ENCODE results near the gene NAPEPLD.
A peak's percentile ranks its signal among the peaks of the same experiment; 100 is the strongest.
"Not testable (repeated sequence)": the region's sequence is repeated elsewhere in the genome, so short reads cannot be mapped to it uniquely, and the experiment has no call there.

NAPEPLD gene

DNA sequence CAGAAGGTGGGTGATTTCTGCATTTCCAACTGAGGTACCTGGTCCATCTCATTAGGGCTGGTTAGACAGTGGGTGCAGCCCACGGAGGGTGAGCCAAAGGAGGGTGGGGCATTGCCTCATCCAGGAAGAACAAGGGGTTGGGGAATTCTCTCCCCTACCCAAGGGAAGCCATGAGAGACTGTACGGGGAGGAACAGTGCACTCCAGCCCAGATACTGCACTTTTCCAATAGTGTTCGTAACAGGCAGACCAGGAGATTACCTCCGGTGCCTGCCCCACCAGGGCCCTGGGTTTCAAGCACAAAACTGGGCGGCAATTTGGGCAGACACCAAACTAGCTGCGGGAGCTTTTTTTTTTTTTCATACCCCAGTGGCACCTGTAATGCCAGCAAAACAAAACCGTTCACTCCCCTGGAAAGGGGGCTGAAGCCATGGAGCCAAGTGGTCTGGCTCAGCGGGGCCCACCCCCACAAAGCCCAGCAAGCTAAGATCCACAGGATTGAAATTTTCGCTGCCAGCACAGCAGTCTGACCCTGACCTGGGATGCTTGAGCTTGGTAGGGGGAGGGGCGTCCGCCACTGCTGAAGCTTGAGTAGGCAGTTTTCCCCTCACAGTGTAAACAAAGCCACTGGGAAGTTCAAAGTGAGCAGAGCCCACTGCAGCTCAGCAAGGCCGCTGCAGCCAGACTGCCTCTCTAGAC lies 42.7 kb downstream of the NAPEPLD start:
- no peak for DNase-seq

- no peak for DNase-seq
Measured at GRCh38 chr7:103101543-103101942, 47.4 kb downstream of the NAPEPLD start.

- DNase-seq, result no peak
Measured at GRCh38 chr7:103100348-103100747, 48.6 kb downstream of the NAPEPLD start.

- DNase-seq, result no peak
Measured at GRCh38 chr7:103097041-103097440, 51.9 kb downstream of the NAPEPLD start.

DNA sequence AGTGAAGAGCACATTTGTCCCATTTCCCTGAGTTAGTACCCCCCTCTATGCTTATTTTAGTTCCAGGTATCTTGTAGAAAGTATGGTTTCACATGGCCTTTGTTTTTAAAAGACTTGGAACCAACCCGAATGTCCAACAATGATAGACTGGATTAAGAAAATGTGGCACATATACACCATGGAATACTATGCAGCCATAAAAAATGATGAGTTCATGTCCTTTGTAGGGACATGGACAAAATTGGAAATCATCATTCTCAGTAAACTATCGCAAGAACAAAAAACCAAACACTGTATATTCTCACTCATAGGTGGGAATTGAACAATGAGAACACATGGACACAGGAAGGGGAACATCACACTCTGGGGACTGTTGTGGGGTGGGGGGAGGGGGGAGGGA lies 53.3 kb downstream of the NAPEPLD start:
- not testable (repeated sequence) for DNase-seq

DNA sequence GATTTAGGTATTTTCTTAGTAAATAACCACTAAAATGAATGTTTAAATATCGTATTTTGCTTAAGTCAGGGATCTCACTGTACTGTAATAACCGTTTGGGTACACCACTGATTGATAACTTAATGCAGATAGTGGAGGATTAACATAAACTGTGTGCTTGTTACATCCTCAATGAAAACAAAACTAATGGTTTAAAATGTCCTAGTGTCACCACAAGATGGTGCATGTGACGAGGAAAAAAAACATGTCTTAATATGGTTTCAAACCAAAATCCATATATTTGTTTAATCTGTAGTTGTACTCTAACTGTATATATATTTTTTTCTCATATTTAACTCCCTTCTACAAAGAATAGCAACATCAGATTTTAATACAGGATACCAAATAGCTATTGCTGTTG lies 54.8 kb downstream of the NAPEPLD start:
- no peak for DNase-seq

- no peak for DNase-seq
Measured at GRCh38 chr7:103093429-103093828, 55.5 kb downstream of the NAPEPLD start.

DNA sequence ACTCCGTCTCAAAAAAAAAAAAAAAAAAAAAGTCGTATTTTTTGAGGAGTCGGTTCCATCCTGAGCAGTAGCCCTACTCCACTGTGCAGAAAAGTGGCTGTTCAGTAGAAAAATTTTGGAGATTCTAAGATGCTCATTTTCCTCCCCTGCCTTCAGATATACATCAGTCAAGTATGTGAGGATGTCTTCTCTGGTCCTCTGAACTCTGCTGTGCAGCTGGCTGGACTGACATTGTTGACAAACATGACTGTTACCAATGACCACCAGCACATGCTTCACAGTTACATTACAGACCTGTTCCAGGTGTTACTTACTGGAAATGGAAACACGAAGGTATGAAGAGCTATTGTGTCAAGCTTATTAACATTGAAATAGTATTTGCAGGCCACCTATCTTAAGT lies 56.6 kb downstream of the NAPEPLD start:
- not testable (repeated sequence) for DNase-seq

- DNase-seq, result no peak
Measured at GRCh38 chr7:103083210-103083609, 65.7 kb downstream of the NAPEPLD start.

DNA sequence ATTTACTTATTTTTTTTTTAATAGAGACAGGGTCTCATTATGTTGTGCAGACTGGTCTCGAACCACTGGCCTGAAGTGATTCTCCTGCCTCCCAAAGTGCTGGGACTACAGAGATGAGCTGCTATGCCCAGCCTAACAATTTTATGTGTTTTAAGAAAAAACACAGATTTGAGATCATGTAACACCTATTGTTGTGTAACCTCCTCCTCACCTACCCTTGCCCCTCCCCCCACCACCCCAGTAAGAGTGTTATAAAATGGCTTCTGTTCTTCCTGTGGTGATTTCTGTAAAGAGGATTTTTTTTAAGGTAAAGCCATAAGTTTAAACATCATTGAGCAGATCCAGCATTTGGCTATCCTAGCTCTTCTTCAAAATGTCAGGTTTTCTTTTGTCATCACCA lies 66.4 kb downstream of the NAPEPLD start:
- DNase-seq, result no peak

DNA sequence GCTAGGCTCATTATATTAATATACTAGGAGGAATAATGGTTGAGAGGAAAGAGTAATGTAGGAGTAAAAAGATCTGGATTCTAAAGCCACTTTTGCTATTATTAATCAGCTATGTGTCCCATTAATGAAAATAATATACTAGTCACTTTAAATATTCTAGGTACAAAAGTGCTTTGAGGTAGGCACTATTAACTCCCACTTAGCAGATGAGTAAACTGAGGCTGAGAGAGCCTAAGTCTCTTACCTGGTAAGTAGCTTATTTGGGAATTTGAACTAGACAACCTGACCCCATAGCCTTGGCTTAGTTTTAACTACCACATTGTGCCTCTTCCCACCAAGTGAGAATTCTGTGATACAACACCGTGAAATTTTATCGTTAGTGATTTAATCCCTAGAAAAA lies 68.0 kb downstream of the NAPEPLD start:
- no peak for DNase-seq

DNA sequence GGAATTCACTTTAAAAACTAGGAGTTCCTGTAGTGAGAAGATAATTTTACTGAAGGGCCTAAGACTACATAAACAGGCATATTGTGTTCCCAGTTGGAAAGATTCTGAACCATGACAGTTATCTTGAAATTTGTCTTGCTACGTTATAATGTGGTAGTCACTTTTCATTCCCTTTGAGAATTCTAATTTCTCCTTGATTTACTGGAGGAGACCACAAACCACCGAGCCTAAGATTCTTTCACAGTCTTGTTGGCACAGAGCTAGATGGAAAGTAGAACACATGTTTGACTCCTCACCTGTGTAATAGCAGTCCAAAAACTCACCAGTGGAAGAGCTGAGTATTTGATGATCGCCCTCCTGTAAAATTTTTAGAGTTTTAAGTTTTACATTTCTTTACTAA lies 69.1 kb downstream of the NAPEPLD start:
- DNase-seq, result no peak

DNA sequence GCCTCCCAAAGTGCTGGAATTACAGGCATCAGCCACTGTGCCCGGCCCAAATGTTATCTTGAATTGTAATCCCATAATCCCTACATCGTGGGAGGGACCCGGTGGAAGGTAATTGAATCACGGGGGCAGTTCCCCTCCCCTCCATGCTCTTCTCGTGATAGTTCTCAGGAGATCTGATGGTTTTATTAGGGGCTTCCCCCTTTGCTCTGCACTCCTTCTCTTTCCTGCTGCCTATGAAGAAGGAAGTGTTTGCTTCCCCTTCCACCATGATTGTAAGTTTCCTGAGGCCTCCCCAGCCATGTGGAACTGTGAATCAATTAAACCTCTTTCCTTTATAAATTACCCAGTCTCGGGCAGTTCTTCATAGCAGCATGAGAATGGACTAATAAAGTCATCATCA lies 70.7 kb downstream of the NAPEPLD start:
- not testable (repeated sequence) for DNase-seq

DNA sequence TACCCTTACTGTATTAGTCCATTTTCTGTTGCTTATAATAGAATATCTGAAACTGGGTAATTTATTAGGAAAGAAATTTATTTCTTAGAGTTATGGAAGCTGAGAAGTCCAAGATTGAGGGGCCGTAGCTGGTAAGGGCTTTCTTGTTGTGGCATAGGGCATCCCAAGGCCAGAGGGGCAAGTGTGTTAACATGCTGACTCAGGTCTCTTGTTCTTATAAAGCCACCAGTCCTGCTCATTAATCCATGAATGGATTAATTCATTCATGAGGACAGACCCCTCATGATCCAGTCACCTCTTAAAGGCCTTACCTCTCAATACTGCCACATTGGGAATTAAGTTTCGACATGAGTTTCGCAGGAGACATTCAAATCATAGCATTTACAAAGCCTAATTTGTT lies 71.6 kb downstream of the NAPEPLD start:
- no peak for DNase-seq

DNA sequence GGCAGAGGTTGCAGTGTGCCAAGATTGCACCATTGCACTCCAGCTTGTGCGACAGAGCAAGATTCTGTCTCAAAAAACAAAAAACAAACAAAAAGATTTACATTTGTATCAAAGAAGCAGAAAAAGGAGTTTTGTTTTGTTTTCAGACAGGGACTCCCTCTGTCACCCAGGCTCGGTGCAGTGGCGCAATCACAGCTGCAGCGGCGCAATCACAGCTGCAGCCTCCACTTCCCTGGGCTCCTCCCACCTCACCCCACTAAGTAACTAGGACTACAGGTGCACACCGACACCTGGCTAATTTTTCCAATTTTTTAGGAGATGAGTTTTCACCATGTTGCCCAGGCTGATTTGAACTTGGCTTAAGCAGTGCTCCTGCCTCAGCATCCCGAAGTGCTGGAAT lies 72.1 kb downstream of the NAPEPLD start:
- DNase-seq, result no peak

DNA sequence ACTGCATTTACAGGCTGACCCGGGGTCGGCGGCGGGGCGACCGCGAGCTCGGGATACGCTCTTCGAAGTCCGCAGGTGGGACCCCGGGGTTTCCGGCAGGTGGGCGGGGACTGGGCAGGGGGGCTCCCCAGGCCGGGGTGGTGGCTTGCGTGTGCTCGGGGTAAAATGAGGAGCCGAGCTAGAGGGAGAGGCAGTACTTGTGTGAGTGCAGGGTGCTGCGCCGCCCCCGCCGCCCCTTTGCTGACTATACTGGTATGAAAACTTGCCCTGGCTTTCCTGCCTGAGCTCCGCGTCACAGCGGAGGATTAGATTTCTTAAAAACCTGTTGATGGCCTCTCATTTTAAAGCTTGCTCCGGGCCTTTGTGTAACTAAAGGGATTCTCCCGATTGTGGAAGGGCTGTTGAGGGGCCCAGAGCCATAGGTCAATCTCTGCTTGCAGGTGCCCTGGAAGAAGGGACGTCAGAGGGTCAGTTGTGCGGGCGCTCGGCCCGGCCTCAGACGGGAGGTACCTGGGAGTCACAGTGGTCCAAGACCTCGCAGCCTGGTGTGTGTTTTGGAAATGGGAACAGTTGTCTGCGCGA lies 73.5 kb downstream of the NAPEPLD start:
- DNase-seq, result peak; percentile 80

- peak; percentile 87 for DNase-seq
Measured at GRCh38 chr7:103074519-103075336, 74.2 kb downstream of the NAPEPLD start, which contains the start of the genes ARMC10 and FBXL13. TSS of gene ARMC10 (plus strand) at chr7:103075140. CDS start at chr7:103075273, 133 bp downstream. TSS of gene FBXL13 (minus strand) at chr7:103074796.

DNA sequence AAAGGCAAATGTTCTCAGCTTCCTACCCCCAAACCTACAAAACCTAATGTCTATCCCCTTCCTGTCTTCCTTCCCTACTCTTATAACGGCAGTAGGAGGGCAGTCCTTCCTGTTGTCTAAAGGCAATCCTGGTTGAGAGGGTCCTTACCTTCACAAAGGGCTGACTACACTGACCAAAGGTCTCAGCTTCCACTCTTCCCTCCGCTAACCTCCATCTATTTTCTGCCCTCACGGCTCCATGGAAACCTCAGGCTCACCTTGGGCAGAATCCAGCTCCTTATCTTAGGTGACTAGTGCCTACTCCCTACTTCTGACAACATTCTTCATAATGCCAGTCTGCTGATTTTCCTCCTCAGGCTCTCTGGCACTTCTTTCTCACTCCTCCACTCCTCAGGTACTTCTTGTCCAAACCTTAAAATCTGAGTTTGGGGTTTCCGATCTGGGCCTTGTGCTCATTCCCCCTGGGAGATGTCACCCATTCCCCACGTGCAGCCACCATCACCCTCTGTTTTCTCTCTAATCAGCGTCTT lies 74.8 kb downstream of the NAPEPLD start:
- no peak for DNase-seq

DNA sequence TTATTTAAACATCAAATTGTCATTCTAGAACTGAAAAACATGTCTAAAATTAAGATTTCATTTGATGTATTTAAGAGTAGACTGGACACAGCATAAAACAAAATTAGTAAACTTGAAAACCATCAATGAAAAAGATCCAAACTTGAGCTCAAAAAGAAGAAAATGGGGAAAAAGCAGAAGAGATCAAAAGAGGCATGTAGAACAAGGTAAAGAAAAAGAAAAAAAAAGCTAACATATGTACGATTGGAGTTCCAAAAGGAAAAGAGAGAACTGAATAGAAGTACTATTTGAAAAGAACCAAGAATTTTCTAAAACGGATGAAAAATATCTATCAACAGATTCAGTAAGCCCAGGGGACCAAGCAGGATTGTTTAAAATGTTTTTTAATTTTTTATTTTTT lies 77.9 kb downstream of the NAPEPLD start:
- DNase-seq, result no peak

DNA sequence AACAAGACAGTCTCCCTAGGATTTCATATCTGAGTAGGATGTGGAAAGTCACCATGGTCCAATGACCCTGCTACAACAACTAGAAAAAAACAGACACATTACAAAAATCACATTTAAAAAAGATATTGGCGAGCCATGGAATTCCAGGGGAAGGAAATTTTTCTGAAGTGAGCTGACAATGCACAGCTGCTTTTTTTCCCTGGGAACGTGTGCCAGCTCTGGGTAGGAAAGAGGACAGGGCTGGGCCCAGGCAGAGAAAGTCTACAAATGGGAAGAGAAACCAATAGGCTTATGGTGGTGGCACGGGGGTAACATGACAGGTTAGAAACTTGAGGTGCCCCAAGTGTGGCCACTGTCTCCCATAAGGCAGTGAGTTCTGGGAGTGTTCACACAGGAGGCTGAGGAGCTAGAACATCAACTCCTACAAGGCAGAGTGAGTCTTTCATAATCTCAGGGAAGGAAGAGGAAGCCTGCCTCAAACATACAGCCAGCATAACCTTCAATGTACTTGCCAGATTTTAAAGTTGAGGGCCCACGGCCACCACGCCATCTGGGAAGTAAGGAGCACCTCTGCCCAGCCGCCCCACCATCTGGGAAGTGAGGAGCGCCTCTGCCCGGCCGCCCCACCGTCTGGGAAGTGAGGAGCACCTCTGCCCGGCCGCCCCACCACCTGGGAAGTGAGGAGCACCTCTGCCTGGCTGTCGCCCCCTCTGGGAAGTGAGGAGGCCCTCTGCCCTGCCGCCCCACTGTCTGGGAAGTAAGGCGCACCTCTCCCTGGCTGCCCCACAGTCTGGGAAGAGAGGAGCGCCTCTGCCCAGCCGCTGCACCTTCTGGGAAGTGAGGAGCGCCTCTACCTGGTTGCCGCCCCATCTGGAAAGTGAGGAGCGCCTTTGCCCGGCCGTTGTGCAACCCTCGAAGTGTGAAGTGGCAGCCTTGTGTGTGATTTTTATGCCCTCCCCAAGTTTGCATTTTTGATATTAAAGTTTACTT lies 80.2 kb downstream of the NAPEPLD start:
- no peak for DNase-seq

GRCh38 chr7:103065667-103066066 lies 83.2 kb downstream of the NAPEPLD start:
- DNase-seq, result peak; percentile 44

- no peak for DNase-seq
Measured at GRCh38 chr7:103063895-103064294, 85.0 kb downstream of the NAPEPLD start.

Data from stimulated activated CD4-positive, alpha-beta T cell treated with anti-CD3 and anti-CD28 coated beads, Interleukin-1b, Interleukin-23, amount 100 ng/mL, for 48 hours (primary cell).